Peyer's patch (tissue), 4 donors: Measurements from ENCODE around the gene FARP1. TPM values are rescaled to one million over a fixed set of nuclear protein-coding genes. Genes with fewer than 3 reads are reported as not detected.

Source experiments
- DNase-seq, 3 donors: peaks; one replicate each; pipeline ENCODE4 v3.0.0-alpha.2; 2017 to 2019
- H3K27ac ChIP-seq, 4 donors: fragments of 200-600 bp; sonication (generic); one replicate each; pipeline ENCODE4 v1.5.1; 2016 to 2019
- H3K27me3 ChIP-seq, 2 donors: fragments of 200-600 bp; sonication (generic); one replicate each; pipeline ENCODE4 v1.5.1; 2019
- H3K36me3 ChIP-seq, 3 donors: fragments of 200-600 bp; sonication (generic); one replicate each; pipeline ENCODE4 v1.5.1; 2016 to 2019
- H3K4me1 ChIP-seq, 4 donors: fragments of 200-600 bp; sonication (generic); one replicate each; pipeline ENCODE4 v1.5.1; 2016 to 2019
- H3K4me3 ChIP-seq, 4 donors: fragments of 200-600 bp; sonication (generic); 1 replicate in 3 of 4; 2 replicates in 1 of 4; pipeline ENCODE4 v1.5.1; 2016 to 2019; ENCODE audit warnings: mild to moderate bottlenecking in 1 of 4
- H3K9me3 ChIP-seq, 4 donors: fragments of 200-600 bp; sonication (generic); one replicate each; pipeline ENCODE4 v1.5.1; 2016 to 2019; ENCODE audit warnings: mild to moderate bottlenecking in 1 of 4
- CTCF ChIP-seq, 6 experiments: fragments of 450-650 bp in 4 of 6; fragments of 200-600 bp in 2 of 6; sonication (generic) in 1 of 6; IDR thresholded peaks; one replicate each; pipeline ENCODE4 v1.5.1; 2017 to 2019; ENCODE audit warnings: antibody characterized with exemption in 6 of 6, mild to moderate bottlenecking in 3 of 6, moderate library complexity in 1 of 6
- POLR2A ChIP-seq, 2 donors: fragments of 450-650 bp; IDR thresholded peaks; one replicate each; pipeline ENCODE4 v1.5.1; 2017; ENCODE audit warnings: antibody characterized with exemption in 2 of 2, mild to moderate bottlenecking in 2 of 2, moderate library complexity in 2 of 2
- total RNA-seq, 4 donors: library from RNA; depleted of rRNA; stranded (reverse); fragments of >200 nt; gene quantifications; one replicate each; pipeline ENCODE4 v1.1.0, GENCODE V29; 2016

The FARP1 gene
- total RNA-seq, 4 donors from 2014 or later: 10.6 to 61.1 (median 14.9) TPM

- H3K36me3 ChIP-seq: no peaks in the 10 kb centered on the region
- TF ChIP-seq POLR2A (IDR thresholded peaks at IDR 0.05): no peak
- peak in 1 of 6 experiments; percentile 13 for TF ChIP-seq CTCF (IDR thresholded peaks at IDR 0.05)
- H3K27ac ChIP-seq: peak overlapping the region in 3 of 4 donors; percentile 43 to 90 (median 80)
- H3K4me1 ChIP-seq: peaks cover 14 to 70% (median 31%) of the 10 kb centered on the region in 4 donors
- H3K9me3 ChIP-seq: no peaks in the 10 kb centered on the region
- DNase-seq: peak; percentile 17 to 73 (median 72)
- no peak overlapping the region for H3K4me3 ChIP-seq
- H3K27me3 ChIP-seq: no peaks in the 10 kb centered on the region
Measured at GRCh38 chr13:98482476-98483444, 339.9 kb downstream of the FARP1 start.

GRCh38 chr13:98483601-98484288 lies 340.9 kb downstream of the FARP1 start:
- no peak for TF ChIP-seq CTCF (IDR thresholded peaks at IDR 0.05)
- Histone ChIP-seq H3K27me3 (no peaks in the 10 kb centered on the region), H3K27ac (peak overlapping the region; percentile 44 to 90 (median 74)), H3K4me3 (peak overlapping the region in 1 of 4 donors; percentile 2), H3K9me3 (no peaks in the 10 kb centered on the region), H3K36me3 (no peaks in the 10 kb centered on the region), H3K4me1 (peaks cover 14 to 71% (median 26%) of the 10 kb centered on the region in 4 donors)
- peak in 1 of 3 donors; percentile 9 for DNase-seq

GRCh38 chr13:98484289-98485219 lies 341.7 kb downstream of the FARP1 start:
- TF ChIP-seq CTCF (IDR thresholded peaks at IDR 0.05): peak in 2 of 6 experiments; percentile 10 to 19
- peak in 1 of 2 donors; percentile 68 for TF ChIP-seq POLR2A (IDR thresholded peaks at IDR 0.05)
- peak overlapping the region in 1 of 4 donors; percentile 2 for H3K4me3 ChIP-seq
- DNase-seq: peak; percentile 31 to 92 (median 84)
- H3K9me3 ChIP-seq: no peaks in the 10 kb centered on the region
- peaks cover 11 to 80% (median 25%) of the 10 kb centered on the region in 4 donors for H3K4me1 ChIP-seq
- peak overlapping the region; percentile 44 to 90 (median 74) for H3K27ac ChIP-seq
- H3K36me3 ChIP-seq: no peaks in the 10 kb centered on the region
- no peaks in the 10 kb centered on the region for H3K27me3 ChIP-seq

- no peak overlapping the region for H3K4me3 ChIP-seq
- H3K27ac ChIP-seq: peak overlapping the region; percentile 27 to 90 (median 74)
- no peaks in the 10 kb centered on the region for H3K9me3 ChIP-seq
- TF ChIP-seq CTCF (IDR thresholded peaks at IDR 0.05) (no peak), POLR2A (IDR thresholded peaks at IDR 0.05) (no peak)
- H3K27me3 ChIP-seq: no peaks in the 10 kb centered on the region
- H3K36me3 ChIP-seq: no peaks in the 10 kb centered on the region
- peaks cover 5 to 90% (median 30%) of the 10 kb centered on the region in 4 donors for H3K4me1 ChIP-seq
- peak in 1 of 3 donors; percentile 13 for DNase-seq
Measured at GRCh38 chr13:98485561-98485960, 342.7 kb downstream of the FARP1 start.

GRCh38 chr13:98486412-98486811 lies 343.5 kb downstream of the FARP1 start:
- Histone ChIP-seq H3K36me3 (no peaks in the 10 kb centered on the region), H3K27ac (no peak overlapping the region), H3K4me1 (peaks cover 5 to 92% (median 34%) of the 10 kb centered on the region in 4 donors), H3K9me3 (no peaks in the 10 kb centered on the region), H3K27me3 (no peaks in the 10 kb centered on the region), H3K4me3 (no peak overlapping the region)
- TF ChIP-seq POLR2A (IDR thresholded peaks at IDR 0.05) (no peak), CTCF (IDR thresholded peaks at IDR 0.05) (no peak)
- no peak for DNase-seq
